Measurements from ENCODE around the gene KLLN. TPM values are rescaled to one million over a fixed set of nuclear protein-coding genes. Genes with fewer than 3 reads are reported as not detected.
A peak's percentile ranks its signal among the peaks of the same experiment; 100 is the strongest.

The KLLN gene
- total and polyA plus RNA-seq, 9 of the 15 experiments (the other 6 are each of a cell fraction or from before 2014, with no cell fraction given), result 0.07 to 0.40 (median 0.25) TPM

GRCh38 chr10:87863053-87863943, at the start of gene KLLN, which contains the start of gene PTEN (continued):
- no peak for TF ChIP-seq ZBTB5 (IDR thresholded peaks at IDR 0.05)
- TF ChIP-seq ZNF277 (CRISPR knock-in tag; IDR thresholded peaks at IDR 0.05; ENCODE audit: borderline replicate concordance), result no peak
- TF ChIP-seq, protein P1, sequence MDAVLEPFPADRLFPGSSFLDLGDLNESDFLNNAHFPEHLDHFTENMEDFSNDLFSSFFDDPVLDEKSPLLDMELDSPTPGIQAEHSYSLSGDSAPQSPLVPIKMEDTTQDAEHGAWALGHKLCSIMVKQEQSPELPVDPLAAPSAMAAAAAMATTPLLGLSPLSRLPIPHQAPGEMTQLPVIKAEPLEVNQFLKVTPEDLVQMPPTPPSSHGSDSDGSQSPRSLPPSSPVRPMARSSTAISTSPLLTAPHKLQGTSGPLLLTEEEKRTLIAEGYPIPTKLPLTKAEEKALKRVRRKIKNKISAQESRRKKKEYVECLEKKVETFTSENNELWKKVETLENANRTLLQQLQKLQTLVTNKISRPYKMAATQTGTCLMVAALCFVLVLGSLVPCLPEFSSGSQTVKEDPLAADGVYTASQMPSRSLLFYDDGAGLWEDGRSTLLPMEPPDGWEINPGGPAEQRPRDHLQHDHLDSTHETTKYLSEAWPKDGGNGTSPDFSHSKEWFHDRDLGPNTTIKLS (IDR thresholded peaks at IDR 0.05; ENCODE audit: borderline replicate concordance, low read depth), result peak; percentile 71; the same call in 1 of the 2 replicates
- TF ChIP-seq SUPT5H (IDR thresholded peaks at IDR 0.05), result no peak
- TF ChIP-seq ZNF431 (CRISPR knock-in tag; IDR thresholded peaks at IDR 0.05), result 0 out of 2 replicates have a peak, but pooled peaks have one; percentile 31
- no peak for TF ChIP-seq PTTG1 (tag; IDR thresholded peaks at IDR 0.05; ENCODE audit: low read depth)
- TF ChIP-seq RBM17 (IDR thresholded peaks at IDR 0.05; ENCODE audit: borderline replicate concordance, low read depth, low read length), result no peak
- no peak for TF ChIP-seq ZNF121 (CRISPR knock-in tag; conservative IDR thresholded peaks at IDR 0.05)
- TF ChIP-seq HDAC3 (IDR thresholded peaks at IDR 0.05; ENCODE audit: borderline replicate concordance, partially characterized antibody), result no peak
- TF ChIP-seq NRF1 (conservative IDR thresholded peaks at IDR 0.05 in 1 of 2, IDR thresholded peaks at IDR 0.05 in 1 of 2), result peak; percentile 81 to 84
- TF ChIP-seq BHLHE40 (IDR thresholded peaks at IDR 0.05; ENCODE audit: low read length), result peak; percentile 67; the same call in 1 of the 2 replicates
- no peak for TF ChIP-seq ESRRB (CRISPR knock-in tag; IDR thresholded peaks at IDR 0.05; ENCODE audit: borderline replicate concordance)
- no peak for TF ChIP-seq ADNP (tag; IDR thresholded peaks at IDR 0.05)
- peak; percentile 86 for TF ChIP-seq CHD2 (IDR thresholded peaks at IDR 0.05; ENCODE audit: low read depth, low read length)
- TF ChIP-seq ZNF395 (CRISPR knock-in tag; IDR thresholded peaks at IDR 0.05), result no peak
- TF ChIP-seq ZC3H8 (IDR thresholded peaks at IDR 0.05), result no peak
